ENCODE measurements around the gene SLC9A5. TPM values are rescaled to one million over a fixed set of nuclear protein-coding genes. Genes with fewer than 3 reads are reported as not detected.

SLC9A5 gene
- total and polyA plus RNA-seq, 10 of the 15 experiments (the other 5 are each of a cell fraction or from before 2014, with no cell fraction given): 0.26 to 5.7 (median 1.5) TPM

GRCh38 chr16:67258161-67258835, 9.5 kb downstream of the SLC9A5 start:
- BruUV-seq (replicated peaks): no TSS peak
- H2AFZ ChIP-seq (ENCODE audit: control insufficient read depth, low read depth, low read length): no peak overlapping the region
- no peak for ATAC-seq
- no peak for FAIRE-seq
- H3K4me3 ChIP-seq: no peak overlapping the region
- H3K36me3 ChIP-seq (ENCODE audit: control insufficient read depth in 2 of 2, insufficient read depth in 2 of 2, low read length in 1 of 2): no peaks in the 10 kb centered on the region; a peak in 1 of 4 replicates
- RAD21 ChIA-PET (ENCODE audit: unreplicated experiment): interaction anchor here (1.3 to 1.6 kb wide), 2 partner anchors 81 to 141 kb away, joined by 5 read pairs; no protein-coding TSS in a partner anchor
- WGBS (ENCODE audit: insufficient coverage, insufficient replicate concordance, low lambda C conversion rate, missing lambda C conversion rate): 75% methylated on average over 11 of the region's 11 CpGs
- SMC1A ChIA-PET (ENCODE audit: uncharacterized antibody, unreplicated experiment): no interaction called here
- no peak overlapping the region for H3K9ac ChIP-seq (ENCODE audit: control insufficient read depth, insufficient read depth, low read length)
- H3K27me3 ChIP-seq (replicated peaks in 1 of 2; ENCODE audit: control insufficient read depth in 2 of 2, insufficient read depth in 2 of 2, low read length in 1 of 2): no peaks in the 10 kb centered on the region
- DNase-seq (ENCODE audit: low read depth, low spot score): no peak
- no peaks in the 10 kb centered on the region for H4K20me1 ChIP-seq (ENCODE audit: control insufficient read depth, insufficient read depth)
- H3K4me1 ChIP-seq (ENCODE audit: control insufficient read depth, insufficient read depth, low read length): no peaks in the 10 kb centered on the region
- H3K9me3 ChIP-seq (replicated peaks; ENCODE audit: control insufficient read depth, insufficient read depth, low read length): no peaks in the 10 kb centered on the region
- in situ Hi-C loops (cut with MboI): no loop called here
- no peak for TF ChIP-seq ZNF622 (IDR thresholded peaks at IDR 0.05)
- no peak for TF ChIP-seq CBX3 (IDR thresholded peaks at IDR 0.05; ENCODE audit: borderline replicate concordance, low read depth)
- TF ChIP-seq SIX5 (IDR thresholded peaks at IDR 0.05; ENCODE audit: low read depth, low read length, severe bottlenecking): no peak
- TF ChIP-seq, protein P1, sequence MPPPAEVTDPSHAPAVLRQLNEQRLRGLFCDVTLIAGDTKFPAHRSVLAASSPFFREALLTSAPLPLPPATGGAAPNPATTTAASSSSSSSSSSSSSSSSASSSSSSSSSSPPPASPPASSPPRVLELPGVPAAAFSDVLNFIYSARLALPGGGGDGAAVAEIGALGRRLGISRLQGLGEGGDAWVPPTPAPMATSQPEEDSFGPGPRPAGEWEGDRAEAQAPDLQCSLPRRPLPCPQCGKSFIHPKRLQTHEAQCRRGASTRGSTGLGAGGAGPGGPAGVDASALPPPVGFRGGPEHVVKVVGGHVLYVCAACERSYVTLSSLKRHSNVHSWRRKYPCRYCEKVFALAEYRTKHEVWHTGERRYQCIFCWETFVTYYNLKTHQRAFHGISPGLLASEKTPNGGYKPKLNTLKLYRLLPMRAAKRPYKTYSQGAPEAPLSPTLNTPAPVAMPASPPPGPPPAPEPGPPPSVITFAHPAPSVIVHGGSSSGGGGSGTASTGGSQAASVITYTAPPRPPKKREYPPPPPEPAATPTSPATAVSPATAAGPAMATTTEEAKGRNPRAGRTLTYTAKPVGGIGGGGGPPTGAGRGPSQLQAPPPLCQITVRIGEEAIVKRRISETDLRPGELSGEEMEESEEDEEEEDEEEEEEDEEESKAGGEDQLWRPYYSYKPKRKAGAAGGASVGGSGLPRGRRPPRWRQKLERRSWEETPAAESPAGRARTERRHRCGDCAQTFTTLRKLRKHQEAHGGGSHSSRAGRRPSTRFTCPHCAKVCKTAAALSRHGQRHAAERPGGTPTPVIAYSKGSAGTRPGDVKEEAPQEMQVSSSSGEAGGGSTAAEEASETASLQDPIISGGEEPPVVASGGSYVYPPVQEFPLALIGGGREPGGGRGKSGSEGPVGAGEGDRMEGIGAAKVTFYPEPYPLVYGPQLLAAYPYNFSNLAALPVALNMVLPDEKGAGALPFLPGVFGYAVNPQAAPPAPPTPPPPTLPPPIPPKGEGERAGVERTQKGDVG (CRISPR knock-in tag; IDR thresholded peaks at IDR 0.05): no peak
- TF ChIP-seq KLF5 (IDR thresholded peaks at IDR 0.05; ENCODE audit: partially characterized antibody): no peak
- TF ChIP-seq MTA2 (IDR thresholded peaks at IDR 0.05; ENCODE audit: low read depth): no peak
- TF ChIP-seq, protein P2, sequence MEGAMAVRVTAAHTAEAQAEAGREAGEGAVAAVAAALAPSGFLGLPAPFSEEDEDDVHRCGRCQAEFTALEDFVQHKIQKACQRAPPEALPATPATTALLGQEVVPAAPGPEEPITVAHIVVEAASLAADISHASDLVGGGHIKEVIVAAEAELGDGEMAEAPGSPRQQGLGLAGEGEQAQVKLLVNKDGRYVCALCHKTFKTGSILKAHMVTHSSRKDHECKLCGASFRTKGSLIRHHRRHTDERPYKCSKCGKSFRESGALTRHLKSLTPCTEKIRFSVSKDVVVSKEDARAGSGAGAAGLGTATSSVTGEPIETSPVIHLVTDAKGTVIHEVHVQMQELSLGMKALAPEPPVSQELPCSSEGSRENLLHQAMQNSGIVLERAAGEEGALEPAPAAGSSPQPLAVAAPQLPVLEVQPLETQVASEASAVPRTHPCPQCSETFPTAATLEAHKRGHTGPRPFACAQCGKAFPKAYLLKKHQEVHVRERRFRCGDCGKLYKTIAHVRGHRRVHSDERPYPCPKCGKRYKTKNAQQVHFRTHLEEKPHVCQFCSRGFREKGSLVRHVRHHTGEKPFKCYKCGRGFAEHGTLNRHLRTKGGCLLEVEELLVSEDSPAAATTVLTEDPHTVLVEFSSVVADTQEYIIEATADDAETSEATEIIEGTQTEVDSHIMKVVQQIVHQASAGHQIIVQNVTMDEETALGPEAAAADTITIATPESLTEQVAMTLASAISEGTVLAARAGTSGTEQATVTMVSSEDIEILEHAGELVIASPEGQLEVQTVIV (IDR thresholded peaks at IDR 0.05; ENCODE audit: borderline replicate concordance, partially characterized antibody): no peak
- no peak for TF ChIP-seq MEF2B (IDR thresholded peaks at IDR 0.05; ENCODE audit: partially characterized antibody, poor library complexity, severe bottlenecking)
- TF ChIP-seq, protein P3, sequence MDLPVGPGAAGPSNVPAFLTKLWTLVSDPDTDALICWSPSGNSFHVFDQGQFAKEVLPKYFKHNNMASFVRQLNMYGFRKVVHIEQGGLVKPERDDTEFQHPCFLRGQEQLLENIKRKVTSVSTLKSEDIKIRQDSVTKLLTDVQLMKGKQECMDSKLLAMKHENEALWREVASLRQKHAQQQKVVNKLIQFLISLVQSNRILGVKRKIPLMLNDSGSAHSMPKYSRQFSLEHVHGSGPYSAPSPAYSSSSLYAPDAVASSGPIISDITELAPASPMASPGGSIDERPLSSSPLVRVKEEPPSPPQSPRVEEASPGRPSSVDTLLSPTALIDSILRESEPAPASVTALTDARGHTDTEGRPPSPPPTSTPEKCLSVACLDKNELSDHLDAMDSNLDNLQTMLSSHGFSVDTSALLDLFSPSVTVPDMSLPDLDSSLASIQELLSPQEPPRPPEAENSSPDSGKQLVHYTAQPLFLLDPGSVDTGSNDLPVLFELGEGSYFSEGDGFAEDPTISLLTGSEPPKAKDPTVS (IDR thresholded peaks at IDR 0.05; ENCODE audit: low read depth, low read length): no peak
- no peak for TF ChIP-seq SREBF1 (IDR thresholded peaks at IDR 0.05; ENCODE audit: low read length)
- TF ChIP-seq USF2 (IDR thresholded peaks at IDR 0.05; ENCODE audit: borderline replicate concordance, low read depth, low read length): no peak
- CTCF ChIA-PET: interaction anchor here (0.8 to 1.1 kb wide), 3 partner anchors 20 to 65 kb away, joined by 3 to 4 read pairs (median 3); no protein-coding TSS in a partner anchor
- H3K27ac ChIP-seq (ENCODE audit: control insufficient read depth, insufficient read depth): no peak overlapping the region
- POLR2A ChIA-PET: interaction anchor here (0.7 kb wide), 2 partner anchors 139 to 196 kb away, joined by 3 read pairs; no protein-coding TSS in a partner anchor
- H3K79me2 ChIP-seq (ENCODE audit: control insufficient read depth, insufficient read depth, low read length): no peaks in the 10 kb centered on the region
- H3K4me2 ChIP-seq (ENCODE audit: control insufficient read depth, insufficient read depth): no peak overlapping the region
- intact Hi-C loops (cut with micrococcal nuclease; ENCODE audit: unreplicated experiment): no loop called here
